ENCODE data around the gene CSTB. TPM values are rescaled to one million over a fixed set of nuclear protein-coding genes. Genes with fewer than 3 reads are reported as not detected.

Gene CSTB
- total RNA-seq, 1 donor from 2014 or later = 42.6 TPM

GRCh38 chr21:43749651-43750262 is 26.4 kb downstream of the CSTB start:
- Mint-ChIP-seq H3K27me3 (no peaks in the 10 kb centered on the region), H3K4me3 (ENCODE audit: low read depth) (no peak overlapping the region), H3K36me3 (ENCODE audit: insufficient read depth) (peaks cover 15% of the 10 kb centered on the region), H3K4me1 (ENCODE audit: low read depth) (no peaks in the 10 kb centered on the region), H3K27ac (no peak overlapping the region), H3K9me3 (ENCODE audit: low read depth) (no peaks in the 10 kb centered on the region)
- no peak for TF ChIP-seq CTCF (IDR thresholded peaks at IDR 0.05; ENCODE audit: unreplicated experiment)
- no peak for DNase-seq (ENCODE audit: low spot score, unreplicated experiment)

- Mint-ChIP-seq H3K27me3 (no peaks in the 10 kb centered on the region), H3K4me1 (ENCODE audit: low read depth) (no peaks in the 10 kb centered on the region), H3K4me3 (ENCODE audit: low read depth) (no peak overlapping the region), H3K9me3 (ENCODE audit: low read depth) (no peaks in the 10 kb centered on the region), H3K27ac (no peak overlapping the region), H3K36me3 (ENCODE audit: insufficient read depth) (peaks cover 8% of the 10 kb centered on the region)
- TF ChIP-seq CTCF (IDR thresholded peaks at IDR 0.05; ENCODE audit: unreplicated experiment) = no peak
- no peak for DNase-seq (ENCODE audit: low spot score, unreplicated experiment)
Measured at GRCh38 chr21:43748622-43749021, 27.5 kb downstream of the CSTB start.

- Mint-ChIP-seq H3K27me3 (no peaks in the 10 kb centered on the region), H3K9me3 (ENCODE audit: low read depth) (no peaks in the 10 kb centered on the region), H3K4me1 (ENCODE audit: low read depth) (no peaks in the 10 kb centered on the region), H3K27ac (no peak overlapping the region), H3K4me3 (ENCODE audit: low read depth) (no peak overlapping the region), H3K36me3 (ENCODE audit: insufficient read depth) (peaks cover 7% of the 10 kb centered on the region)
- TF ChIP-seq CTCF (IDR thresholded peaks at IDR 0.05; ENCODE audit: unreplicated experiment) = no peak
- no peak for DNase-seq (ENCODE audit: low spot score, unreplicated experiment)
Measured at GRCh38 chr21:43745772-43746517, 30.2 kb downstream of the CSTB start.

- H3K4me1 Mint-ChIP-seq (ENCODE audit: low read depth) = peaks cover 5% of the 10 kb centered on the region
- no peak overlapping the region for H3K27ac Mint-ChIP-seq
- no peak for TF ChIP-seq CTCF (IDR thresholded peaks at IDR 0.05; ENCODE audit: unreplicated experiment)
- no peak for DNase-seq (ENCODE audit: low spot score, unreplicated experiment)
- peaks cover 3% of the 10 kb centered on the region for H3K36me3 Mint-ChIP-seq (ENCODE audit: insufficient read depth)
- H3K9me3 Mint-ChIP-seq (ENCODE audit: low read depth) = no peaks in the 10 kb centered on the region
- no peaks in the 10 kb centered on the region for H3K27me3 Mint-ChIP-seq
- H3K4me3 Mint-ChIP-seq (ENCODE audit: low read depth) = no peak overlapping the region
Measured at GRCh38 chr21:43744725-43745124, 31.4 kb downstream of the CSTB start.

GRCh38 chr21:43743947-43744346 is 32.2 kb downstream of the CSTB start:
- H3K36me3 Mint-ChIP-seq (ENCODE audit: insufficient read depth) = peaks cover 3% of the 10 kb centered on the region
- no peak for DNase-seq (ENCODE audit: low spot score, unreplicated experiment)
- peak overlapping the region; percentile 4 for H3K27ac Mint-ChIP-seq
- H3K4me3 Mint-ChIP-seq (ENCODE audit: low read depth) = no peak overlapping the region
- no peaks in the 10 kb centered on the region for H3K27me3 Mint-ChIP-seq
- H3K4me1 Mint-ChIP-seq (ENCODE audit: low read depth) = peaks cover 5% of the 10 kb centered on the region
- H3K9me3 Mint-ChIP-seq (ENCODE audit: low read depth) = no peaks in the 10 kb centered on the region
- TF ChIP-seq CTCF (IDR thresholded peaks at IDR 0.05; ENCODE audit: unreplicated experiment) = no peak
